Trophoblast cell (in vitro differentiated cells and primary cell): Measurements from ENCODE around the gene EIF5A.

Experiments
- DNase-seq, 2 donors: peaks; one replicate each; pipeline ENCODE4 v3.0.0-alpha.2; 2016
- H2AFZ ChIP-seq: 2 replicates; pipeline ENCODE4 v1.6.1; 2013; ENCODE audit warnings: low read length, moderate library complexity, mild to moderate bottlenecking; ENCODE audit not compliant: insufficient read depth, poor library complexity
- H2AK5ac ChIP-seq: 2 replicates; pipeline ENCODE4 v1.6.1; 2013; ENCODE audit warnings: mild to moderate bottlenecking, low read length
- H2BK120ac ChIP-seq: 2 replicates; pipeline ENCODE4 v1.6.1; 2013; ENCODE audit warnings: low read length, mild to moderate bottlenecking, moderate library complexity; ENCODE audit not compliant: insufficient read depth, poor library complexity
- H2BK12ac ChIP-seq: 2 replicates; pipeline ENCODE4 v1.6.1; 2013; ENCODE audit warnings: mild to moderate bottlenecking, low read length, moderate library complexity
- H2BK5ac ChIP-seq: 2 replicates; pipeline ENCODE4 v1.6.1; 2013; ENCODE audit warnings: low read length, low read depth, moderate library complexity, mild to moderate bottlenecking; ENCODE audit not compliant: poor library complexity
- H3K14ac ChIP-seq: 2 replicates; pipeline ENCODE4 v1.6.1; 2013; ENCODE audit warnings: mild to moderate bottlenecking, low read length
- H3K18ac ChIP-seq: 2 replicates; pipeline ENCODE4 v1.6.1; 2013; ENCODE audit warnings: mild to moderate bottlenecking, low read length
- H3K23ac ChIP-seq: 2 replicates; pipeline ENCODE4 v1.6.1; 2013; ENCODE audit warnings: low read length
- H3K27ac ChIP-seq: 2 replicates; pipeline ENCODE4 v1.5.1; 2013; ENCODE audit warnings: low read depth, mild to moderate bottlenecking, inconsistent platforms, low read length, moderate library complexity
- H3K27me3 ChIP-seq: 2 replicates; pipeline ENCODE4 v1.6.1; 2013; ENCODE audit warnings: inconsistent platforms, mild to moderate bottlenecking, low read length, moderate library complexity; ENCODE audit not compliant: insufficient read depth
- H3K36me3 ChIP-seq, 2 experiments: 1 replicate in 1 of 2; 2 replicates in 1 of 2; pipeline ENCODE4 v1.6.1; 2013; ENCODE audit warnings: low read length in 2 of 2, mild to moderate bottlenecking in 2 of 2, moderate library complexity in 1 of 2; ENCODE audit not compliant: insufficient read depth in 2 of 2, control insufficient read depth in 1 of 2
- H3K4ac ChIP-seq: 2 replicates; pipeline ENCODE4 v1.6.1; 2013; ENCODE audit warnings: low read depth, mild to moderate bottlenecking, low read length, moderate library complexity
- H3K4me1 ChIP-seq, 2 experiments: 1 replicate in 1 of 2; 2 replicates in 1 of 2; pipeline ENCODE4 v1.6.1; 2013; ENCODE audit warnings: low read length in 2 of 2, mild to moderate bottlenecking in 2 of 2, moderate library complexity in 1 of 2; ENCODE audit not compliant: insufficient read depth in 2 of 2, control insufficient read depth in 1 of 2
- H3K4me2 ChIP-seq: 2 replicates; pipeline ENCODE4 v1.6.1; 2013; ENCODE audit warnings: inconsistent platforms, mild to moderate bottlenecking, low read length, moderate library complexity
- H3K4me3 ChIP-seq: 2 replicates; pipeline ENCODE4 v1.5.1; 2013; ENCODE audit warnings: mild to moderate bottlenecking, low read depth, low read length, inconsistent platforms
- H3K79me1 ChIP-seq: one replicate; pipeline ENCODE4 v1.6.1; 2013; ENCODE audit warnings: low read length
- H3K79me2 ChIP-seq: 2 replicates; pipeline ENCODE4 v1.6.1; 2013; ENCODE audit warnings: low read length, mild to moderate bottlenecking; ENCODE audit not compliant: control insufficient read depth, insufficient read depth, poor library complexity
- H3K9ac ChIP-seq: 2 replicates; pipeline ENCODE4 v1.6.1; 2013; ENCODE audit warnings: mild to moderate bottlenecking, low read length
- H3K9me3 ChIP-seq: 2 replicates; pipeline ENCODE4 v1.6.1; 2013; ENCODE audit warnings: low read depth, mild to moderate bottlenecking, control low read depth, inconsistent platforms, low read length; ENCODE audit not compliant: insufficient read depth
- H4K12ac ChIP-seq: 2 replicates; pipeline ENCODE4 v1.6.1; 2013; ENCODE audit warnings: low read depth, mild to moderate bottlenecking, low read length, moderate library complexity
- H4K8ac ChIP-seq: 2 replicates; pipeline ENCODE4 v1.6.1; 2013; ENCODE audit warnings: low read depth, mild to moderate bottlenecking, low read length, moderate library complexity
- H4K91ac ChIP-seq: one replicate; pipeline ENCODE4 v1.6.1; 2013; ENCODE audit warnings: low read depth, mild to moderate bottlenecking, low read length, moderate library complexity
- WGBS: extraction: QIAGEN DNeasy Blood & Tissue Kit; methylation state at CpG from one replicate; pipeline ENCODE4 v1.1.7; 2013; ENCODE audit warnings: missing lambda C conversion rate; ENCODE audit not compliant: insufficient read length, insufficient coverage; ENCODE audit errors: extremely low coverage; 5-methylcytosine and 5-hydroxymethylcytosine counted together

The EIF5A gene

GRCh38 chr17:7317161-7317803 is 9.9 kb downstream of the EIF5A start:
- WGBS, result no CpG with 5 or more reads among the region's 16 CpGs
- no peak overlapping the region for H2AK5ac ChIP-seq

DNA sequence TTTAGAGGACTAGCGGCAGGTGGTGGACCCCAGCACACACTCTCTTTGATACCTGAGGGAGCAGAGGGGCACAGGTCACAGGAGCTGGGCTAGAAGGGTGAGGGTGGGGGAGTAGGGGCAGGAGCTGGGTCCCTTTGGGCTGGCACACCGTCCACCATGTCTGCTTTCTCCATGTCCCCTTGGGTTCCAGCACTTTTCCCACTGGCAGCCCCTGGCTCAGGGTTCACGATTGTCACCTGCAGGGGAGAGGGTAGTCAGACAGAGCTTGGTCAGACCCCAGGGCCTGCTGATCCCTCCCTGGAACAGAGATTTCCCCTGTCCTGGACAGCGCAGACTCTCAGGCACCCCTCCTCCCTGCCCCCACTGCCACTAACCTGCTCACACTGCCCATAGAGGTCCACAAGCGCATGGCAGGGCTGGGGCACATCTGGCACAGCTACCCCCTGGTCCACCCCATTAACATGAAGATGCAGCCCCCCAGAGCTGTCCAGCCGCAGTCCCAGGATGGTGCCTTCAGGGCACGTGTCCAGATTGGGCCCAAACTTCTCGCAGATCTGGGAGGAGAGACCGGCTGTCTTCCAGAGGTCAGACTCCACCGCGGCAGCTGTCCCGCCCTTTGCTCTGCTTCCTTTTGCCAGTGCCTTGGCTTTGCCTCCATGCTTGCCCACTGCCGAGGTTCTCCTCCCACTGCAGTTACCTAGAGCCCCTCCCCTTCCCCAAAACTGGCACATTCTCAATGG is 10.9 kb downstream of the EIF5A start:
- no peaks in the 10 kb centered on the region for H3K27me3 ChIP-seq
- H2AFZ ChIP-seq, result no peak overlapping the region
- H3K18ac ChIP-seq, result no peak overlapping the region
- peak overlapping the region; percentile 10 for H4K12ac ChIP-seq
- peaks cover 66 to 73% of the 10 kb centered on the region in 2 experiments for H3K36me3 ChIP-seq
- no peak overlapping the region for H3K23ac ChIP-seq
- H2BK120ac ChIP-seq, result no peak overlapping the region
- peaks cover 4 to 5% of the 10 kb centered on the region in 2 experiments for H3K4me1 ChIP-seq
- no peak overlapping the region for H2AK5ac ChIP-seq
- H3K14ac ChIP-seq, result no peak overlapping the region
- no peak overlapping the region for H4K91ac ChIP-seq
- H3K79me2 ChIP-seq, result peaks cover 1% of the 10 kb centered on the region
- no peak overlapping the region for H3K4ac ChIP-seq
- no peak overlapping the region for H3K4me3 ChIP-seq
- DNase-seq, result no peak
- no CpG with 5 or more reads among the region's 13 CpGs for WGBS
- peaks cover 2% of the 10 kb centered on the region for H3K79me1 ChIP-seq
- no peak overlapping the region for H3K4me2 ChIP-seq
- H3K27ac ChIP-seq, result no peak overlapping the region
- no peaks in the 10 kb centered on the region for H3K9me3 ChIP-seq
- H4K8ac ChIP-seq, result no peak overlapping the region
- no peak overlapping the region for H2BK12ac ChIP-seq
- no peak overlapping the region for H3K9ac ChIP-seq
- H2BK5ac ChIP-seq, result no peak overlapping the region

More at GRCh38 chr17:7317161-7317803, 9.9 kb downstream of the EIF5A start:
- Histone ChIP-seq H2BK120ac (no peak overlapping the region), H2BK5ac (no peak overlapping the region), H3K79me2 (peaks cover 1% of the 10 kb centered on the region), H3K36me3 (peaks cover 66 to 73% of the 10 kb centered on the region in 2 experiments), H4K12ac (no peak overlapping the region), H3K23ac (no peak overlapping the region), H4K91ac (no peak overlapping the region), H2AFZ (no peak overlapping the region), H3K27ac (no peak overlapping the region), H3K14ac (no peak overlapping the region), H3K4ac (no peak overlapping the region), H2BK12ac (no peak overlapping the region), H4K8ac (no peak overlapping the region), H3K79me1 (peaks cover 2% of the 10 kb centered on the region), H3K9me3 (no peaks in the 10 kb centered on the region), H3K27me3 (no peaks in the 10 kb centered on the region), H3K4me2 (no peak overlapping the region), H3K9ac (no peak overlapping the region), H3K18ac (no peak overlapping the region), H3K4me1 (peaks cover 4 to 5% of the 10 kb centered on the region in 2 experiments), H3K4me3 (no peak overlapping the region)
- DNase-seq, result no peak

- Histone ChIP-seq H4K12ac (no peak overlapping the region), H2BK120ac (no peak overlapping the region), H3K23ac (no peak overlapping the region)
Observed at GRCh38 chr17:7321466-7321865, 14.0 kb downstream of the EIF5A start.

GRCh38 chr17:7322520-7323194 is 15.2 kb downstream of the EIF5A start:
- WGBS, result no CpG with 5 or more reads among the region's 22 CpGs
- no peaks in the 10 kb centered on the region for H3K9me3 ChIP-seq
- no peak overlapping the region for H2AFZ ChIP-seq
- H3K79me2 ChIP-seq, result no peaks in the 10 kb centered on the region
- H4K91ac ChIP-seq, result no peak overlapping the region
- H3K27me3 ChIP-seq, result no peaks in the 10 kb centered on the region
- no peak overlapping the region for H3K4ac ChIP-seq
- H2BK120ac ChIP-seq, result no peak overlapping the region
- no peak overlapping the region for H2BK5ac ChIP-seq
- H4K12ac ChIP-seq, result no peak overlapping the region
- no peak for DNase-seq
- no peak overlapping the region for H4K8ac ChIP-seq
- H2BK12ac ChIP-seq, result no peak overlapping the region
- no peak overlapping the region for H3K27ac ChIP-seq
- H3K18ac ChIP-seq, result no peak overlapping the region
- no peak overlapping the region for H3K14ac ChIP-seq
- no peak overlapping the region for H3K23ac ChIP-seq
- H3K79me1 ChIP-seq, result no peaks in the 10 kb centered on the region
- no peaks in the 10 kb centered on the region for H3K4me1 ChIP-seq
- no peak overlapping the region for H2AK5ac ChIP-seq
- H3K36me3 ChIP-seq, result peaks cover 78 to 85% of the 10 kb centered on the region in 2 experiments
- H3K9ac ChIP-seq, result no peak overlapping the region
- H3K4me3 ChIP-seq, result no peak overlapping the region
- no peak overlapping the region for H3K4me2 ChIP-seq

More at GRCh38 chr17:7321466-7321865, 14.0 kb downstream of the EIF5A start:
- no peak overlapping the region for H2AFZ ChIP-seq
- no peak overlapping the region for H4K8ac ChIP-seq
- H3K14ac ChIP-seq, result no peak overlapping the region
- no peak overlapping the region for H2BK5ac ChIP-seq
- H3K79me2 ChIP-seq, result no peaks in the 10 kb centered on the region
- no peak overlapping the region for H4K91ac ChIP-seq
- no peak overlapping the region for H3K4ac ChIP-seq
- no peak overlapping the region for H3K4me2 ChIP-seq
- no peaks in the 10 kb centered on the region for H3K79me1 ChIP-seq
- no CpG with 5 or more reads among the region's 15 CpGs for WGBS
- no peak overlapping the region for H2AK5ac ChIP-seq
- H2BK12ac ChIP-seq, result no peak overlapping the region
- no peak overlapping the region for H3K9ac ChIP-seq
- H3K4me1 ChIP-seq, result no peaks in the 10 kb centered on the region
- H3K9me3 ChIP-seq, result no peaks in the 10 kb centered on the region
- DNase-seq, result no peak
- no peak overlapping the region for H3K18ac ChIP-seq
- peaks cover 80 to 86% of the 10 kb centered on the region in 2 experiments for H3K36me3 ChIP-seq
- H3K27ac ChIP-seq, result no peak overlapping the region
- no peaks in the 10 kb centered on the region for H3K27me3 ChIP-seq
- H3K4me3 ChIP-seq, result no peak overlapping the region
